ENCODE data around the gene RNF186.

DNA sequence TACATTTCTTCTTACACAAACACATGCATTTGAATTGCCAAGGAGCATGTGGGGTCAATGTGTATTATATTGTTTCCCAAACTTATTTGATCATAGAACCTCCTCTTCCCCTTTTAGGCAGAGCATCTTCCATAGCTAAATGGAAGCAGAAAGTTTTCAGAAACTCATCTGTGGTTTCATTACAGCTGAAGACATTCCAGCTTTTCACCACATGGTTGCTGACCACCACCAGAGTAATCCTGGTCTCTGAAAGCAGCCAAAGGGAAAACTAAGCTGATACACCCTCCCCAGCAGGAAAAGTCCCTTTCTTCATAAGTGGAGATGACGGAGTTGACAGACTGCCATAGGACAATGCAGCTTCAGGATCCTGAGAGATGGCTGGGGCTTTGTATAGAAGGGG is 37.0 kb upstream of the RNF186 start:
- TF ChIP-seq, protein P1, sequence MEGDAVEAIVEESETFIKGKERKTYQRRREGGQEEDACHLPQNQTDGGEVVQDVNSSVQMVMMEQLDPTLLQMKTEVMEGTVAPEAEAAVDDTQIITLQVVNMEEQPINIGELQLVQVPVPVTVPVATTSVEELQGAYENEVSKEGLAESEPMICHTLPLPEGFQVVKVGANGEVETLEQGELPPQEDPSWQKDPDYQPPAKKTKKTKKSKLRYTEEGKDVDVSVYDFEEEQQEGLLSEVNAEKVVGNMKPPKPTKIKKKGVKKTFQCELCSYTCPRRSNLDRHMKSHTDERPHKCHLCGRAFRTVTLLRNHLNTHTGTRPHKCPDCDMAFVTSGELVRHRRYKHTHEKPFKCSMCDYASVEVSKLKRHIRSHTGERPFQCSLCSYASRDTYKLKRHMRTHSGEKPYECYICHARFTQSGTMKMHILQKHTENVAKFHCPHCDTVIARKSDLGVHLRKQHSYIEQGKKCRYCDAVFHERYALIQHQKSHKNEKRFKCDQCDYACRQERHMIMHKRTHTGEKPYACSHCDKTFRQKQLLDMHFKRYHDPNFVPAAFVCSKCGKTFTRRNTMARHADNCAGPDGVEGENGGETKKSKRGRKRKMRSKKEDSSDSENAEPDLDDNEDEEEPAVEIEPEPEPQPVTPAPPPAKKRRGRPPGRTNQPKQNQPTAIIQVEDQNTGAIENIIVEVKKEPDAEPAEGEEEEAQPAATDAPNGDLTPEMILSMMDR (IDR thresholded peaks at IDR 0.05; ENCODE audit: insufficient read depth, low read length), result no peak
- TF ChIP-seq POLR2AphosphoS5 (IDR thresholded peaks at IDR 0.05; ENCODE audit: low read depth) (no peak), GABPA (IDR thresholded peaks at IDR 0.05; ENCODE audit: low read depth) (no peak), SPI1 (IDR thresholded peaks at IDR 0.05; ENCODE audit: borderline replicate concordance, low read depth) (no peak)
- TF ChIP-seq, protein P2, sequence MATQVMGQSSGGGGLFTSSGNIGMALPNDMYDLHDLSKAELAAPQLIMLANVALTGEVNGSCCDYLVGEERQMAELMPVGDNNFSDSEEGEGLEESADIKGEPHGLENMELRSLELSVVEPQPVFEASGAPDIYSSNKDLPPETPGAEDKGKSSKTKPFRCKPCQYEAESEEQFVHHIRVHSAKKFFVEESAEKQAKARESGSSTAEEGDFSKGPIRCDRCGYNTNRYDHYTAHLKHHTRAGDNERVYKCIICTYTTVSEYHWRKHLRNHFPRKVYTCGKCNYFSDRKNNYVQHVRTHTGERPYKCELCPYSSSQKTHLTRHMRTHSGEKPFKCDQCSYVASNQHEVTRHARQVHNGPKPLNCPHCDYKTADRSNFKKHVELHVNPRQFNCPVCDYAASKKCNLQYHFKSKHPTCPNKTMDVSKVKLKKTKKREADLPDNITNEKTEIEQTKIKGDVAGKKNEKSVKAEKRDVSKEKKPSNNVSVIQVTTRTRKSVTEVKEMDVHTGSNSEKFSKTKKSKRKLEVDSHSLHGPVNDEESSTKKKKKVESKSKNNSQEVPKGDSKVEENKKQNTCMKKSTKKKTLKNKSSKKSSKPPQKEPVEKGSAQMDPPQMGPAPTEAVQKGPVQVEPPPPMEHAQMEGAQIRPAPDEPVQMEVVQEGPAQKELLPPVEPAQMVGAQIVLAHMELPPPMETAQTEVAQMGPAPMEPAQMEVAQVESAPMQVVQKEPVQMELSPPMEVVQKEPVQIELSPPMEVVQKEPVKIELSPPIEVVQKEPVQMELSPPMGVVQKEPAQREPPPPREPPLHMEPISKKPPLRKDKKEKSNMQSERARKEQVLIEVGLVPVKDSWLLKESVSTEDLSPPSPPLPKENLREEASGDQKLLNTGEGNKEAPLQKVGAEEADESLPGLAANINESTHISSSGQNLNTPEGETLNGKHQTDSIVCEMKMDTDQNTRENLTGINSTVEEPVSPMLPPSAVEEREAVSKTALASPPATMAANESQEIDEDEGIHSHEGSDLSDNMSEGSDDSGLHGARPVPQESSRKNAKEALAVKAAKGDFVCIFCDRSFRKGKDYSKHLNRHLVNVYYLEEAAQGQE (IDR thresholded peaks at IDR 0.05; ENCODE audit: insufficient replicate concordance, low read depth), result no peak

All from HL-60 (cell line).